CD1c-positive myeloid dendritic cell (primary cell): ENCODE measurements around the gene DMWD.

Source experiments
- DNase-seq: peaks from one replicate; pipeline ENCODE4 v3.0.0-alpha.2; 2016; ENCODE audit errors: extremely low spot score

DMWD gene

GRCh38 chr19:45792470-45793177, at the start of gene DMWD:
DMWD (minus strand) TSS chr19:45792845; CDS start chr19:45792756, 89 bp downstream.
- DNase-seq = peak; percentile 99

- DNase-seq = no peak
These were observed 49.6 kb upstream of the DMWD start for GRCh38 chr19:45842198-45842597.

- no peak for DNase-seq
These were observed 42.3 kb upstream of the DMWD start for GRCh38 chr19:45834970-45835369.

- no peak for DNase-seq
These were observed 36.3 kb upstream of the DMWD start for GRCh38 chr19:45828945-45829344.

- DNase-seq = no peak
These were observed 35.9 kb upstream of the DMWD start for GRCh38 chr19:45828523-45828922.

GRCh38 chr19:45827459-45828093, 34.9 kb upstream of the DMWD start:
- no peak for DNase-seq

GRCh38 chr19:45826934-45827333, 34.3 kb upstream of the DMWD start:
- no peak for DNase-seq

GRCh38 chr19:45825917-45826893, 33.6 kb upstream of the DMWD start:
- DNase-seq = no peak

GRCh38 chr19:45825263-45825605, 32.6 kb upstream of the DMWD start:
- no peak for DNase-seq

GRCh38 chr19:45824531-45825262, 32.1 kb upstream of the DMWD start:
- DNase-seq = no peak

- no peak for DNase-seq
These were observed 31.4 kb upstream of the DMWD start for GRCh38 chr19:45824041-45824471.

- DNase-seq = no peak
These were observed 30.5 kb upstream of the DMWD start for GRCh38 chr19:45823182-45823581.

- no peak for DNase-seq
These were observed 30.1 kb upstream of the DMWD start for GRCh38 chr19:45822716-45823115.

- no peak for DNase-seq
These were observed 28.9 kb upstream of the DMWD start for GRCh38 chr19:45821570-45821969.

- no peak for DNase-seq
These were observed 28.5 kb upstream of the DMWD start for GRCh38 chr19:45821103-45821521.

GRCh38 chr19:45820413-45821102, 27.9 kb upstream of the DMWD start:
- no peak for DNase-seq

GRCh38 chr19:45819769-45820168, 27.1 kb upstream of the DMWD start:
- DNase-seq = no peak

GRCh38 chr19:45817725-45818301, 25.2 kb upstream of the DMWD start:
- no peak for DNase-seq

GRCh38 chr19:45817010-45817724, 24.5 kb upstream of the DMWD start:
- DNase-seq = peak; percentile 97
